H1 (cell line): ENCODE measurements around the gene PSMA5. TPM values are rescaled to one million over a fixed set of nuclear protein-coding genes. Genes with fewer than 3 reads are reported as not detected.

Source experiments
- CTCF ChIA-PET: fragments of 300-600 bp; sonication (Branson Sonifier 250); formaldehyde crosslinking; loops from one replicate; lab custom pipeline; 2021; ENCODE audit not compliant: partially characterized antibody; lab: Charles Lee
- POLR2A ChIA-PET: fragments of 300-600 bp; sonication (Branson Sonifier 250); formaldehyde crosslinking; loops from one replicate; lab custom pipeline; 2021; ENCODE audit warnings: inconsistent platforms; ENCODE audit not compliant: partially characterized antibody; lab: Charles Lee
- DNase-seq, 2 experiments: peaks; one replicate each; pipeline versions ENCODE4 v3.0.0 to v3.0.0-alpha.2; 2010 to 2022; ENCODE audit warnings: low spot score in 2 of 2, low read depth in 1 of 2, mixed read lengths in 1 of 2
- FAIRE-seq: peaks from 2 replicates; lab custom pipeline; 2011; peaks lifted over from hg19 to GRCh38; lab: Jason Lieb, UNC
- H2AFZ ChIP-seq: 2 replicates; pipeline ENCODE4 v1.8.1; 2012; ENCODE audit warnings: low read length, inconsistent platforms
- H2AK5ac ChIP-seq: 2 replicates; pipeline ENCODE4 v1.6.1; 2013; ENCODE audit warnings: low read depth, low read length
- H2BK120ac ChIP-seq: replicated peaks from 2 replicates; pipeline ENCODE3; 2013; ENCODE audit warnings: low read depth, low read length, inconsistent platforms
- H2BK12ac ChIP-seq: 2 replicates; pipeline ENCODE4 v1.6.1; 2013; ENCODE audit warnings: low read depth, low read length
- H2BK15ac ChIP-seq: 2 replicates; pipeline ENCODE4 v1.6.1; 2013; ENCODE audit warnings: low read length
- H2BK20ac ChIP-seq: 2 replicates; pipeline ENCODE4 v1.6.1; 2013; ENCODE audit warnings: low read length
- H2BK5ac ChIP-seq: 2 replicates; pipeline ENCODE4 v1.6.1; 2013; ENCODE audit warnings: low read depth, low read length
- H3K14ac ChIP-seq: 2 replicates; pipeline ENCODE4 v1.6.1; 2013; ENCODE audit warnings: inconsistent platforms; ENCODE audit not compliant: insufficient read length
- H3K18ac ChIP-seq: 2 replicates; pipeline ENCODE4 v1.6.1; 2013; ENCODE audit warnings: low read length; ENCODE audit errors: extremely low read depth
- H3K23ac ChIP-seq: 2 replicates; pipeline ENCODE4 v1.6.1; 2013; ENCODE audit warnings: inconsistent platforms; ENCODE audit not compliant: insufficient read length
- H3K23me2 ChIP-seq: 2 replicates; pipeline ENCODE4 v1.6.1; 2013; ENCODE audit warnings: low read depth, low read length
- H3K27ac ChIP-seq: 2 replicates; pipeline ENCODE4 v1.6.1; 2011; ENCODE audit warnings: low read depth, low read length, inconsistent platforms
- H3K27me3 ChIP-seq, 4 experiments: replicated peaks in 1 of 4; 1 replicate in 1 of 4; 2 replicates in 3 of 4; pipeline versions ENCODE4 v1.6.1 to v1.8.1; 2011 to 2013; ENCODE audit warnings: low read length in 3 of 4, mild to moderate bottlenecking in 3 of 4, inconsistent platforms in 2 of 4, mixed read lengths in 2 of 4, moderate library complexity in 1 of 4; ENCODE audit not compliant: control insufficient read depth in 3 of 4, insufficient read depth in 3 of 4; ENCODE audit errors: extremely low read depth in 1 of 4
- H3K36me3 ChIP-seq, 4 experiments: 2 replicates each; pipeline versions ENCODE4 v1.6.1 to v1.8.1; 2011 to 2013; ENCODE audit warnings: mild to moderate bottlenecking in 4 of 4, low read length in 3 of 4, moderate library complexity in 2 of 4, control low read depth in 1 of 4, inconsistent platforms in 1 of 4; ENCODE audit not compliant: insufficient read depth in 4 of 4, control insufficient read depth in 2 of 4
- H3K4ac ChIP-seq: replicated peaks from 2 replicates; pipeline ENCODE3; 2013; ENCODE audit warnings: low read length, low read depth, mixed read lengths, inconsistent platforms; ENCODE audit not compliant: insufficient read length
- H3K4me1 ChIP-seq, 4 experiments: replicated peaks in 1 of 4; 1 replicate in 1 of 4; 2 replicates in 3 of 4; pipeline versions ENCODE4 v1.6.1 to v1.8.1; 2011 to 2013; ENCODE audit warnings: low read length in 3 of 4, inconsistent platforms in 2 of 4, mixed read lengths in 1 of 4; ENCODE audit not compliant: insufficient read depth in 4 of 4, control insufficient read depth in 3 of 4
- H3K4me2 ChIP-seq, 2 experiments: 2 replicates each; pipeline versions ENCODE4 v1.6.1 to v1.8.1; 2011 to 2013; ENCODE audit warnings: low read depth in 2 of 2, low read length in 2 of 2, control low read depth in 1 of 2, inconsistent platforms in 1 of 2, mild to moderate bottlenecking in 1 of 2; ENCODE audit not compliant: insufficient read depth in 1 of 2
- H3K4me3 ChIP-seq, 4 experiments: fragments of 200-600, 300-600 bp in 1 of 4; sonication (generic), shearing (Covaris generic), sonication (Bioruptor Twin) in 1 of 4; 2 replicates each; pipeline versions ENCODE4 v1.5.1 to v1.8.1; 2011 to 2016; ENCODE audit warnings: low read length in 4 of 4, low read depth in 3 of 4, control low read depth in 2 of 4, inconsistent platforms in 2 of 4, mild to moderate bottlenecking in 2 of 4, mixed read lengths in 1 of 4, moderate library complexity in 1 of 4; ENCODE audit not compliant: insufficient read depth in 2 of 4; ENCODE audit errors: extremely low read depth in 1 of 4
- H3K56ac ChIP-seq: replicated peaks from 2 replicates; pipeline ENCODE3; 2013; ENCODE audit warnings: low read depth, mild to moderate bottlenecking, mixed read lengths, low read length, inconsistent platforms; ENCODE audit not compliant: insufficient read length
- H3K79me1 ChIP-seq: 2 replicates; pipeline ENCODE4 v1.6.1; 2013; ENCODE audit warnings: low read depth, low read length, control low read depth
- H3K79me2 ChIP-seq, 2 experiments: 2 replicates each; pipeline versions ENCODE4 v1.6.1 to v1.8.1; 2012 to 2013; ENCODE audit warnings: low read length in 2 of 2, mild to moderate bottlenecking in 2 of 2, inconsistent platforms in 1 of 2; ENCODE audit not compliant: insufficient read depth in 2 of 2, control insufficient read depth in 1 of 2
- H3K9ac ChIP-seq, 4 experiments: replicated peaks in 1 of 4; 1 replicate in 1 of 4; 2 replicates in 3 of 4; pipeline versions ENCODE4 v1.6.1 to v1.8.1; 2011 to 2013; ENCODE audit warnings: low read depth in 3 of 4, low read length in 3 of 4, control low read depth in 2 of 4, mild to moderate bottlenecking in 2 of 4, moderate library complexity in 2 of 4, inconsistent platforms in 1 of 4; ENCODE audit errors: extremely low read depth in 1 of 4
- H3K9me3 ChIP-seq, 2 experiments: 2 replicates each; pipeline versions ENCODE4 v1.6.1 to v1.8.1; 2012 to 2013; ENCODE audit warnings: mild to moderate bottlenecking in 2 of 2, moderate library complexity in 2 of 2, control low read depth in 1 of 2, inconsistent platforms in 1 of 2, low read depth in 1 of 2, low read length in 1 of 2, mixed read lengths in 1 of 2; ENCODE audit not compliant: insufficient read depth in 2 of 2
- H4K20me1 ChIP-seq, 2 experiments: replicated peaks in 1 of 2; 2 replicates each; pipeline versions ENCODE3 to v1.8.1; 2011 to 2013; ENCODE audit warnings: inconsistent platforms in 2 of 2, low read length in 2 of 2, mild to moderate bottlenecking in 1 of 2; ENCODE audit not compliant: insufficient read depth in 2 of 2, control insufficient read depth in 1 of 2
- H4K5ac ChIP-seq: 2 replicates; pipeline ENCODE4 v1.6.1; 2013; ENCODE audit warnings: low read length, low read depth, mixed read lengths, inconsistent platforms; ENCODE audit not compliant: insufficient read length
- H4K8ac ChIP-seq: 2 replicates; pipeline ENCODE4 v1.8.0; 2013; ENCODE audit warnings: mild to moderate bottlenecking, moderate library complexity, low read length, inconsistent platforms; ENCODE audit not compliant: insufficient read depth; ENCODE audit errors: extremely low read depth
- H4K91ac ChIP-seq: replicated peaks from 2 replicates; pipeline ENCODE3; 2013; ENCODE audit warnings: low read length, mixed read lengths, inconsistent platforms; ENCODE audit not compliant: insufficient read length
- ASH2L ChIP-seq: fragments of 200-600, 300-600 bp; sonication (generic); IDR thresholded peaks from one replicate; pipeline ENCODE4 v1.7.1; 2017; ENCODE audit warnings: low read length
- ATF2 ChIP-seq: IDR thresholded peaks from 2 replicates; pipeline ENCODE4 v1.6.1; 2012; ENCODE audit warnings: low read length, inconsistent platforms
- CEBPB ChIP-seq: IDR thresholded peaks from 2 replicates; pipeline ENCODE4 v1.6.1; 2012; ENCODE audit warnings: low read depth, low read length
- CTBP2 ChIP-seq: IDR thresholded peaks from 2 replicates; pipeline ENCODE4 v1.7.0; 2011; ENCODE audit warnings: borderline replicate concordance, mild to moderate bottlenecking, moderate library complexity, mixed read lengths, low read length; ENCODE audit not compliant: insufficient read depth, insufficient read length
- EGR1 ChIP-seq: IDR thresholded peaks from 2 replicates; pipeline ENCODE4 v1.6.1; 2011; ENCODE audit warnings: low read depth, low read length, borderline replicate concordance
- JUN ChIP-seq: IDR thresholded peaks from 2 replicates; pipeline ENCODE4 v1.6.1; 2011; ENCODE audit warnings: low read depth, mild to moderate bottlenecking, improper control_type of control experiment, low read length
- POLR2A ChIP-seq, 2 experiments: IDR thresholded peaks; 1 replicate in 1 of 2; 2 replicates in 1 of 2; pipeline ENCODE4 v1.6.1; 2011; ENCODE audit warnings: low read depth in 2 of 2, low read length in 2 of 2, mild to moderate bottlenecking in 2 of 2; ENCODE audit errors: control extremely low read depth in 1 of 2
- POU5F1 ChIP-seq: IDR thresholded peaks from 2 replicates; pipeline ENCODE4 v1.6.1; 2011; ENCODE audit warnings: low read depth, mild to moderate bottlenecking, low read length, moderate library complexity
- RXRA ChIP-seq: IDR thresholded peaks from 2 replicates; pipeline ENCODE4 v1.6.1; 2011; ENCODE audit warnings: low read depth, mild to moderate bottlenecking, low read length, moderate library complexity; ENCODE audit not compliant: insufficient read depth
- SP1 ChIP-seq: IDR thresholded peaks from 2 replicates; pipeline ENCODE4 v1.6.1; 2011; ENCODE audit warnings: low read depth, low read length
- TEAD4 ChIP-seq: IDR thresholded peaks from 2 replicates; pipeline ENCODE4 v1.6.1; 2012; ENCODE audit warnings: low read depth, low read length, inconsistent platforms, mixed read lengths
- USF2 ChIP-seq: IDR thresholded peaks from 2 replicates; pipeline ENCODE4 v1.6.1; 2011; ENCODE audit warnings: low read length, improper control_type of control experiment
- WGBS, 2 experiments: shearing (Covaris generic) in 1 of 2; methylation state at CpG; one replicate each; pipeline versions ENCODE4 v1.1.6 to v1.1.7; 2013 to 2015; ENCODE audit warnings: low lambda C conversion rate in 2 of 2, mixed read lengths in 2 of 2, inconsistent platforms in 1 of 2, low coverage in 1 of 2, missing lambda C conversion rate in 1 of 2; ENCODE audit not compliant: insufficient replicate concordance in 2 of 2, insufficient coverage in 1 of 2, insufficient read length in 1 of 2; ENCODE audit errors: extremely low coverage in 1 of 2, missing lambda C conversion rate in 1 of 2; 5-methylcytosine and 5-hydroxymethylcytosine counted together
- polyA plus RNA-seq, 7 experiments: library from polyadenylated mRNA; depleted of rRNA in 3 of 7; stranded (reverse) in 5 of 7; unstranded in 2 of 7; fragments of >200 nt in 5 of 7; fragments of 200-250 nt in 2 of 7; gene quantifications; 1 replicate in 5 of 7; 2 replicates in 1 of 7; 4 replicates in 1 of 7; pipeline versions ENCODE4 v1.2.1 to v1.2.3, GENCODE V29; 2011 to 2013; ENCODE audit warnings: missing spikeins in 2 of 7, mixed read lengths in 2 of 7
- total RNA-seq: library from RNA; stranded (reverse); fragmentation: NEBNext Ultra II Directional; extraction: Animal tissue kit (Norgen Biotek cat#: 25700); gene quantifications from 2 replicates; pipeline ENCODE4 v1.2.1, GENCODE V29; 2021

PSMA5 gene
- total and polyA plus RNA-seq, 2 of the 8 experiments (the other 6 are each of a cell fraction or from before 2014, with no cell fraction given) = 140 to 166 TPM

- POLR2A ChIA-PET = interaction anchor here (0.8 to 2.0 kb wide), 3 partner anchors 10 to 42 kb away, joined by 3 to 5 read pairs (median 4); partner anchors contain the start of gene PSMA5
- TF ChIP-seq EGR1 (no peak), CTBP2 (no peak), ATF2 (no peak), USF2 (no peak), CEBPB (no peak), RXRA (no peak), POU5F1 (no peak), SP1 (no peak), ASH2L (no peak), JUN (no peak), TEAD4 (no peak), POLR2A (IDR thresholded peaks at IDR 0.05; ENCODE audit: control extremely low read depth in 1 of 2, low read depth in 2 of 2, low read length in 2 of 2) (no peak)
Observed at GRCh38 chr1:109468903-109469302, 42.7 kb upstream of the PSMA5 start.

More at GRCh38 chr1:109468903-109469302, 42.7 kb upstream of the PSMA5 start:
- Histone ChIP-seq H3K79me1 (no peaks in the 10 kb centered on the region), H3K4me1 (peaks cover 0 to 8% (median 1%) of the 10 kb centered on the region in 4 experiments; a peak in 5 of 7 replicates), H3K79me2 (no peaks in the 10 kb centered on the region), H2BK5ac (no peak overlapping the region), H4K8ac (no peak overlapping the region), H4K5ac (no peak overlapping the region), H4K91ac (no peak overlapping the region), H3K27ac (no peak overlapping the region), H3K56ac (no peak overlapping the region), H3K9ac (no peak overlapping the region), H3K23me2 (peaks cover 8% of the 10 kb centered on the region; the same call in 1 of the 2 replicates), H3K36me3 (no peaks in the 10 kb centered on the region), H2AK5ac (no peak overlapping the region), H4K20me1 (no peaks in the 10 kb centered on the region), H3K4me3 (no peak overlapping the region), H3K9me3 (no peaks in the 10 kb centered on the region), H3K14ac (no peak overlapping the region), H2AFZ (no peak overlapping the region), H2BK20ac (no peak overlapping the region), H2BK120ac (no peak overlapping the region), H3K18ac (no peak overlapping the region), H2BK15ac (no peak overlapping the region), H3K27me3 (peaks cover 4 to 46% (median 38%) of the 10 kb centered on the region in 4 experiments), H3K4me2 (peak overlapping the region in 1 of 2 experiments; percentile 21; a peak in 1 of 4 replicates), H2BK12ac (no peak overlapping the region), H3K4ac (no peak overlapping the region), H3K23ac (no peak overlapping the region)
- WGBS, 2 experiments = 2% methylated on average over 2 of the region's 2 CpGs; no CpG with 5 or more reads in 1 of the 2 experiments
- peak in 1 of 2 experiments; percentile 4 for DNase-seq
- FAIRE-seq = no peak
- CTCF ChIA-PET = interaction anchor here (0.7 to 2.2 kb wide), 5 partner anchors 10 to 64 kb away, joined by 3 to 9 read pairs (median 9); no protein-coding TSS in a partner anchor
